HepG2 (cell line): ENCODE measurements around the gene ZBTB22. TPM values are rescaled to one million over a fixed set of nuclear protein-coding genes. Genes with fewer than 3 reads are reported as not detected.

ENCODE experiments used
- AFF4 ChIP-seq: sonication (generic); formaldehyde crosslinking; IDR thresholded peaks from 2 replicates; pipeline ENCODE4 v1.4.0; 2020; ENCODE audit warnings: missing genetic modification reagents
- EHMT2 ChIP-seq: fragments of 200-600 bp; sonication (generic); IDR thresholded peaks from 2 replicates; pipeline ENCODE4 v1.7.0; 2017; ENCODE audit warnings: antibody characterized with exemption, low read depth, low read length, borderline replicate concordance
- HMGA1 ChIP-seq: sonication (generic); formaldehyde crosslinking; conservative IDR thresholded peaks from 2 replicates; pipeline ENCODE4 v1.4.0; 2020; ENCODE audit warnings: missing genetic modification reagents
- IKZF4 ChIP-seq: sonication (generic); formaldehyde crosslinking; IDR thresholded peaks from 2 replicates; pipeline ENCODE4 v1.5.1; 2020; ENCODE audit warnings: borderline replicate concordance, mild to moderate bottlenecking, low read depth, missing genetic modification reagents; ENCODE audit errors: not compliant biosample characterization
- MZF1 ChIP-seq: sonication (generic); formaldehyde crosslinking; IDR thresholded peaks from 2 replicates; pipeline ENCODE4 v1.8.1; 2023; ENCODE audit warnings: mild to moderate bottlenecking, missing genetic modification reagents, borderline replicate concordance
- NCOA1 ChIP-seq: sonication (generic); formaldehyde crosslinking; IDR thresholded peaks from 2 replicates; pipeline ENCODE4 v1.9.0; 2021; ENCODE audit warnings: missing genetic modification reagents
- NPAS2 ChIP-seq: sonication (generic); formaldehyde crosslinking; IDR thresholded peaks from 2 replicates; pipeline ENCODE4 v1.8.0; 2022; ENCODE audit warnings: mild to moderate bottlenecking, missing genetic modification reagents, borderline replicate concordance
- TFAP4 ChIP-seq: sonication (generic); IDR thresholded peaks from 2 replicates; pipeline ENCODE4 v1.6.1; 2016; ENCODE audit warnings: low read depth, borderline replicate concordance
- ZBTB4 ChIP-seq: sonication (generic); formaldehyde crosslinking; IDR thresholded peaks from 2 replicates; pipeline ENCODE4 v1.4.0; 2020; ENCODE audit warnings: missing genetic modification reagents, mild to moderate bottlenecking, borderline replicate concordance
- ZMAT3 ChIP-seq: sonication (generic); formaldehyde crosslinking; conservative IDR thresholded peaks from 2 replicates; pipeline ENCODE4 v1.7.0; 2021; ENCODE audit warnings: missing genetic modification reagents
- ZNF251 ChIP-seq: sonication (generic); formaldehyde crosslinking; IDR thresholded peaks from 2 replicates; pipeline ENCODE4 v1.9.0; 2021; ENCODE audit warnings: mild to moderate bottlenecking, missing genetic modification reagents
- ZNF557 ChIP-seq: sonication (generic); formaldehyde crosslinking; IDR thresholded peaks from 2 replicates; pipeline ENCODE4 v1.4.0; 2020; ENCODE audit warnings: missing genetic modification reagents
- ZNF577 ChIP-seq: sonication (generic); formaldehyde crosslinking; IDR thresholded peaks from 2 replicates; pipeline ENCODE4 v1.4.0; 2020; ENCODE audit warnings: mild to moderate bottlenecking, low read depth, missing genetic modification reagents, borderline replicate concordance
- polyA plus RNA-seq, 8 experiments: library from polyadenylated mRNA; depleted of rRNA in 3 of 8; stranded (reverse) in 7 of 8; unstranded in 1 of 8; fragments of >200 nt; fragmentation: Illumina TruSeq in 4 of 8; extraction: Trizol in 4 of 8; gene quantifications; 2 replicates each; pipeline versions ENCODE4 v1.2.1 to v1.2.3, GENCODE V29; 2011 to 2016; ENCODE audit warnings: low read depth in 4 of 8, missing spikeins in 1 of 8, mixed read lengths in 1 of 8; ENCODE audit not compliant: insufficient read depth in 1 of 8
- total RNA-seq, 5 experiments: library from RNA; depleted of rRNA; stranded (reverse); fragments of >200 nt; fragmentation: Illumina TruSeq; extraction: Trizol; gene quantifications; 2 replicates each; pipeline ENCODE4 v1.2.3, GENCODE V29; 2016; ENCODE audit warnings: low read depth in 1 of 5
- TF ChIP-seq, protein P1 (sequence below): sonication (generic); formaldehyde crosslinking; IDR thresholded peaks from 2 replicates; pipeline ENCODE4 v1.5.1; 2020; ENCODE audit warnings: missing genetic modification reagents, mild to moderate bottlenecking, borderline replicate concordance
- TF ChIP-seq, protein P2 (sequence below): sonication (generic); formaldehyde crosslinking; IDR thresholded peaks from 2 replicates; pipeline ENCODE4 v1.5.0; 2020; ENCODE audit warnings: missing genetic modification reagents, mild to moderate bottlenecking, borderline replicate concordance

ZBTB22 gene
- total and polyA plus RNA-seq, 2 of the 13 experiments (the other 11 are each of a cell fraction or from before 2014, with no cell fraction given) = 8.0 to 10.6 TPM

DNA sequence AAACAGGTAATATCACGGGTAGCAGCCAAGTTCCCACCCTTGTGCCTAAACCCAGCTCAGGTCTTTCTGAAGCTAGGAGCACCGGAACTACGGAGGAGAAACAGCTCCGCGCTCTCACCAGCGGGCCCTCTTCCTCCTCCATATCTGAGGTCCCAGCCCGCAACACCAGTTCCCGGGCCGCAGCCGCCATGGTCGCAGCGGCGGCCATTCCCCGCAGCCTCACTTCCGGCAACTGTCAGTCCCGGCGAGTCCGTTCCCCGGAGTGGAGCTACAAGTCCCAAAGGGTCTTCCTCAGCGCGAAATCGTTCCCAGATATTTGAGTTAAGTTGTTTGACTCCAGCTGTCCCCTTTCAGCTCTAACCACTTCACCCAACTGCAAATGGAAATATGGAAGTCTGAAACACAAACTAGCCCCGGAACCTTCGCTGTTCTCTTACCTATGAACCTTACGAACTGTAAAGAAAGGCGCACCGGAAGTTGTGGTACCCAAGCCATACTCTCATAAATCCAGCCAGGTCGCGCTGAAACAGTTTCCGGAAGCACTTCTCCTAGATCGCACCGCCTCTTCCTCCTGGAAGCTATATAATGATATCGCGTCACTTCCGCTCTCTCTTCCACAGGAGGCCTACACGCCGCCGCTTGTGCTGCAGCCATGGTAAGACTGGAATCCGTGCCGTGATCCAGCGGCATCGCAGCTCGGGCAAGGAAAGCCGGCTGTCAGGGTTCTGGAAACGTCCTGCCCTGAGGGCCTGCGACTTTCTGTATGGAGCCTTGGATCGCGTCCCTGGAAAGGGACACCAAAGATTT, 45.9 kb downstream of the ZBTB22 start, which contains the start of the genes RPS18 and VPS52 (continued):
- TF ChIP-seq AFF4 (CRISPR knock-in tag) (no peak; the same call in 1 of the 2 replicates), EHMT2 (peak; percentile 95; the same call in 1 of the 2 replicates), NPAS2 (CRISPR knock-in tag) (no peak), MZF1 (CRISPR knock-in tag) (no peak), NCOA1 (CRISPR knock-in tag) (0 out of 2 replicates have a peak, but pooled peaks have one; percentile 88), ZBTB4 (CRISPR knock-in tag) (peak; percentile 36; the same call in 1 of the 2 replicates), HMGA1 (CRISPR knock-in tag) (no peak), ZNF577 (CRISPR knock-in tag) (no peak; the same call in 1 of the 2 replicates), TFAP4 (peak; percentile 15; the same call in 1 of the 2 replicates), ZNF557 (peak; percentile 95), ZNF251 (CRISPR knock-in tag) (peak; percentile 18; the same call in 1 of the 2 replicates), ZMAT3 (peak; percentile 76), IKZF4 (CRISPR knock-in tag) (peak; percentile 94)
- TF ChIP-seq, protein P1, sequence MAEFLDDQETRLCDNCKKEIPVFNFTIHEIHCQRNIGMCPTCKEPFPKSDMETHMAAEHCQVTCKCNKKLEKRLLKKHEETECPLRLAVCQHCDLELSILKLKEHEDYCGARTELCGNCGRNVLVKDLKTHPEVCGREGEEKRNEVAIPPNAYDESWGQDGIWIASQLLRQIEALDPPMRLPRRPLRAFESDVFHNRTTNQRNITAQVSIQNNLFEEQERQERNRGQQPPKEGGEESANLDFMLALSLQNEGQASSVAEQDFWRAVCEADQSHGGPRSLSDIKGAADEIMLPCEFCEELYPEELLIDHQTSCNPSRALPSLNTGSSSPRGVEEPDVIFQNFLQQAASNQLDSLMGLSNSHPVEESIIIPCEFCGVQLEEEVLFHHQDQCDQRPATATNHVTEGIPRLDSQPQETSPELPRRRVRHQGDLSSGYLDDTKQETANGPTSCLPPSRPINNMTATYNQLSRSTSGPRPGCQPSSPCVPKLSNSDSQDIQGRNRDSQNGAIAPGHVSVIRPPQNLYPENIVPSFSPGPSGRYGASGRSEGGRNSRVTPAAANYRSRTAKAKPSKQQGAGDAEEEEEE (CRISPR knock-in tag) = peak; percentile 27
- TF ChIP-seq, protein P2, sequence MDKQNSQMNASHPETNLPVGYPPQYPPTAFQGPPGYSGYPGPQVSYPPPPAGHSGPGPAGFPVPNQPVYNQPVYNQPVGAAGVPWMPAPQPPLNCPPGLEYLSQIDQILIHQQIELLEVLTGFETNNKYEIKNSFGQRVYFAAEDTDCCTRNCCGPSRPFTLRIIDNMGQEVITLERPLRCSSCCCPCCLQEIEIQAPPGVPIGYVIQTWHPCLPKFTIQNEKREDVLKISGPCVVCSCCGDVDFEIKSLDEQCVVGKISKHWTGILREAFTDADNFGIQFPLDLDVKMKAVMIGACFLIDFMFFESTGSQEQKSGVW (CRISPR knock-in tag) = no peak; the same call in 1 of the 2 replicates
